ENCODE results near the gene HIVEP2. TPM values are rescaled to one million over a fixed set of nuclear protein-coding genes. Genes with fewer than 3 reads are reported as not detected.

HIVEP2 gene
- total RNA-seq, 2 donors from 2014 or later: 1.7 to 2.4 TPM

DNA sequence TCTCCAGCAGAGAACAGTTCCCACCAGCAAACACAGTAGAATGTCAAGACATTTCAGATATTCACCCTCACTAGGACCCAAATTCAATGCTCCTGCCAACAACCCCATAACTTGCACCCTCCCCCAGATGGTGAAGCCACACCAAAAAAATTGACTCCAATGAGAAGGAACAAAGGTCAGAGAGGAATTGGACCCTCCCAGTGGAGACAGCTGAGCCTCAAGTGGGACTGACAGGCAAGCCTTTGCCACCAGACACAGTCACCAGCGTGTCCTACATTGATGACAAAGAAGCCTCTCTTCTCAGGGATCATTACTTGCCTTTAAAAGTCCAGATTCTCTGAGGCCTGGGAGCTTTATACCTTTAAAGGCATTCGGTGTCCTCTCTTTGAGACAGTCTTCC is 64.8 kb downstream of the HIVEP2 start:
- Mint-ChIP-seq H3K36me3 (ENCODE audit: low read depth) (no peaks in the 10 kb centered on the region), H3K4me1 (peaks cover 57% of the 10 kb centered on the region), H3K27me3 (ENCODE audit: insufficient read depth) (peaks cover 16% of the 10 kb centered on the region), H3K9me3 (no peaks in the 10 kb centered on the region), H3K27ac (no peak overlapping the region), H3K4me3 (no peak overlapping the region)
- H3K27me3 ChIP-seq (ENCODE audit: control insufficient read depth, insufficient read depth, low read length, poor library complexity, severe bottlenecking): peaks cover 29% of the 10 kb centered on the region
- no peak overlapping the region for H3K4me3 ChIP-seq (ENCODE audit: low read length)
- no peak overlapping the region for H3K9ac ChIP-seq (ENCODE audit: extremely low read depth, low read length, poor library complexity, severe bottlenecking)
- DNase-seq: no peak
- H3K27ac ChIP-seq (ENCODE audit: low read depth, low read length): no peak overlapping the region
- H3K4me1 ChIP-seq (ENCODE audit: control insufficient read depth, insufficient read depth, low read length): peaks cover 18% of the 10 kb centered on the region
- TF ChIP-seq, protein P1, sequence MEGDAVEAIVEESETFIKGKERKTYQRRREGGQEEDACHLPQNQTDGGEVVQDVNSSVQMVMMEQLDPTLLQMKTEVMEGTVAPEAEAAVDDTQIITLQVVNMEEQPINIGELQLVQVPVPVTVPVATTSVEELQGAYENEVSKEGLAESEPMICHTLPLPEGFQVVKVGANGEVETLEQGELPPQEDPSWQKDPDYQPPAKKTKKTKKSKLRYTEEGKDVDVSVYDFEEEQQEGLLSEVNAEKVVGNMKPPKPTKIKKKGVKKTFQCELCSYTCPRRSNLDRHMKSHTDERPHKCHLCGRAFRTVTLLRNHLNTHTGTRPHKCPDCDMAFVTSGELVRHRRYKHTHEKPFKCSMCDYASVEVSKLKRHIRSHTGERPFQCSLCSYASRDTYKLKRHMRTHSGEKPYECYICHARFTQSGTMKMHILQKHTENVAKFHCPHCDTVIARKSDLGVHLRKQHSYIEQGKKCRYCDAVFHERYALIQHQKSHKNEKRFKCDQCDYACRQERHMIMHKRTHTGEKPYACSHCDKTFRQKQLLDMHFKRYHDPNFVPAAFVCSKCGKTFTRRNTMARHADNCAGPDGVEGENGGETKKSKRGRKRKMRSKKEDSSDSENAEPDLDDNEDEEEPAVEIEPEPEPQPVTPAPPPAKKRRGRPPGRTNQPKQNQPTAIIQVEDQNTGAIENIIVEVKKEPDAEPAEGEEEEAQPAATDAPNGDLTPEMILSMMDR (conservative IDR thresholded peaks at IDR 0.05): no peak
- no peaks in the 10 kb centered on the region for H3K9me3 ChIP-seq (ENCODE audit: control insufficient read depth, low read length)
- WGBS, 2 experiments (ENCODE audit: insufficient coverage in 1 of 2, insufficient read length in 1 of 2): 90 to 97% methylated on average over 2 of the region's 2 CpGs
- no peaks in the 10 kb centered on the region for H3K36me3 ChIP-seq (ENCODE audit: control insufficient read depth, insufficient read depth, low read length)

- Histone ChIP-seq H3K36me3 (ENCODE audit: control insufficient read depth, insufficient read depth, low read length) (no peaks in the 10 kb centered on the region), H3K4me1 (ENCODE audit: control insufficient read depth, insufficient read depth, low read length) (peaks cover 18% of the 10 kb centered on the region), H3K27me3 (ENCODE audit: control insufficient read depth, insufficient read depth, low read length, poor library complexity, severe bottlenecking) (peaks cover 29% of the 10 kb centered on the region), H3K27ac (ENCODE audit: low read depth, low read length) (no peak overlapping the region), H3K9me3 (ENCODE audit: control insufficient read depth, low read length) (no peaks in the 10 kb centered on the region), H3K4me3 (ENCODE audit: low read length) (no peak overlapping the region), H3K9ac (ENCODE audit: extremely low read depth, low read length, poor library complexity, severe bottlenecking) (no peak overlapping the region)
- peaks cover 57% of the 10 kb centered on the region for H3K4me1 Mint-ChIP-seq
- H3K4me3 Mint-ChIP-seq: no peak overlapping the region
- DNase-seq: no peak
- H3K9me3 Mint-ChIP-seq: no peaks in the 10 kb centered on the region
- H3K27me3 Mint-ChIP-seq (ENCODE audit: insufficient read depth): peaks cover 16% of the 10 kb centered on the region
- WGBS, 2 experiments (ENCODE audit: insufficient coverage in 1 of 2, insufficient read length in 1 of 2): 61 to 100% methylated on average over 1 to 2 of the region's 2 CpGs
- H3K27ac Mint-ChIP-seq: no peak overlapping the region
- no peaks in the 10 kb centered on the region for H3K36me3 Mint-ChIP-seq (ENCODE audit: low read depth)
- TF ChIP-seq, protein P1 (conservative IDR thresholded peaks at IDR 0.05): no peak
These were observed 65.4 kb downstream of the HIVEP2 start for GRCh38 chr6:142879527-142879926.

DNA sequence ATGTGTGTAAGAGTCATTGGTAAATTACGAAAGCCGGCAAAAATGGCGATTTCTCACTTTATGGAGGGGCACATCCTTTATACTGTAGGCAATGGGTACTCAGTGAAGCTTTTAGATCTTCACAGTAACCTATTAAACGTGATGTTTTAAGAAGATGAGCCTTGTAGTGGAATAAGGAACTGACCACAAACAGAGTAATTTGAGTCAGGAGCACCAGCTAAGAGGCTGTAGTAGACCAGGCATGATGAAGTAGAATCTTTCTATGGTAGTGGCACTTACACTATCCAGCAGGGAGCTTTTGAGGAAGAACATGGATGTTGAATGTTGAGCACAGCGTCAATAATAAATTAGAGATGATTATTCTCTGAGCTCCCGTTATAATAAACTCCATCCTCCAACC is 65.9 kb downstream of the HIVEP2 start:
- no peak overlapping the region for H3K9ac ChIP-seq (ENCODE audit: extremely low read depth, low read length, poor library complexity, severe bottlenecking)
- H3K36me3 ChIP-seq (ENCODE audit: control insufficient read depth, insufficient read depth, low read length): no peaks in the 10 kb centered on the region
- no peaks in the 10 kb centered on the region for H3K9me3 ChIP-seq (ENCODE audit: control insufficient read depth, low read length)
- H3K27ac ChIP-seq (ENCODE audit: low read depth, low read length): no peak overlapping the region
- Mint-ChIP-seq H3K9me3 (no peaks in the 10 kb centered on the region), H3K36me3 (ENCODE audit: low read depth) (no peaks in the 10 kb centered on the region), H3K4me3 (no peak overlapping the region), H3K27ac (no peak overlapping the region), H3K4me1 (peaks cover 55% of the 10 kb centered on the region), H3K27me3 (ENCODE audit: insufficient read depth) (peaks cover 16% of the 10 kb centered on the region)
- H3K27me3 ChIP-seq (ENCODE audit: control insufficient read depth, insufficient read depth, low read length, poor library complexity, severe bottlenecking): peaks cover 29% of the 10 kb centered on the region
- no peak overlapping the region for H3K4me3 ChIP-seq (ENCODE audit: low read length)
- DNase-seq: no peak
- WGBS, 2 experiments (ENCODE audit: insufficient coverage in 1 of 2, insufficient read length in 1 of 2): 94 to 96% methylated on average over 5 to 6 of the region's 6 CpGs
- TF ChIP-seq, protein P1 (conservative IDR thresholded peaks at IDR 0.05): no peak
- H3K4me1 ChIP-seq (ENCODE audit: control insufficient read depth, insufficient read depth, low read length): peaks cover 22% of the 10 kb centered on the region

Data from endodermal cell (in vitro differentiated cells).